Coronary artery (tissue), 2 donors: ENCODE data around the gene ANO1.

Source experiments
- DNase-seq: peaks from one replicate; pipeline ENCODE4 v3.0.0-alpha.2; 2017; ENCODE audit warnings: low spot score
- H3K27ac ChIP-seq, 2 donors: fragments of 200-600 bp; sonication (generic); one replicate each; pipeline ENCODE4 v1.5.1; 2016 to 2019
- H3K4me3 ChIP-seq: fragments of 200-600 bp; sonication (generic); 2 replicates; pipeline ENCODE4 v1.5.1; 2016; ENCODE audit warnings: mild to moderate bottlenecking, moderate library complexity
- TF ChIP-seq, protein P1 (sequence below): fragments of 200-600 bp; sonication (generic); IDR thresholded peaks from one replicate; pipeline ENCODE4 v1.5.1; 2019; ENCODE audit warnings: antibody characterized with exemption

The ANO1 gene

DNA sequence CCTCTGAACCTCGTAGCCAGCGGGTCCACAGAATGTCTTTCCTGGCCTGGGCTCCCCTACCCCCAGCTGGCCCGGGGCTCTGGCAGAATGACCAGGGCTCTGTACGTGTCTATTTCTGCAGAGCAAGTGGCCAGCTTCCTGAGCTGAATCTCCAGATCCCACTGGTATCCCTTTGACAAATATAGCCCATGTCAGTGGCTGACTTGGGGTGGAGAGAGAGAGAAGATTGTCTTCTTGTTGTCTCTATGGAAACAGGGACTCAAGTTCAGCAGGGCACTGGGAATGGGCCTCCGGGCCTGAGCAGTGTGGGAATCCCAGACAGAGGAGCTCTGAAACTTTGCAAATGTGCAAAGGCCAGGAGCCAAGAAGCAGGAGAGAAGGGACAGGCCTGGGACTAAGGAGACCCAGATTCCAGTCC, 33.9 kb downstream of the ANO1 start:
- TF ChIP-seq, protein P1, sequence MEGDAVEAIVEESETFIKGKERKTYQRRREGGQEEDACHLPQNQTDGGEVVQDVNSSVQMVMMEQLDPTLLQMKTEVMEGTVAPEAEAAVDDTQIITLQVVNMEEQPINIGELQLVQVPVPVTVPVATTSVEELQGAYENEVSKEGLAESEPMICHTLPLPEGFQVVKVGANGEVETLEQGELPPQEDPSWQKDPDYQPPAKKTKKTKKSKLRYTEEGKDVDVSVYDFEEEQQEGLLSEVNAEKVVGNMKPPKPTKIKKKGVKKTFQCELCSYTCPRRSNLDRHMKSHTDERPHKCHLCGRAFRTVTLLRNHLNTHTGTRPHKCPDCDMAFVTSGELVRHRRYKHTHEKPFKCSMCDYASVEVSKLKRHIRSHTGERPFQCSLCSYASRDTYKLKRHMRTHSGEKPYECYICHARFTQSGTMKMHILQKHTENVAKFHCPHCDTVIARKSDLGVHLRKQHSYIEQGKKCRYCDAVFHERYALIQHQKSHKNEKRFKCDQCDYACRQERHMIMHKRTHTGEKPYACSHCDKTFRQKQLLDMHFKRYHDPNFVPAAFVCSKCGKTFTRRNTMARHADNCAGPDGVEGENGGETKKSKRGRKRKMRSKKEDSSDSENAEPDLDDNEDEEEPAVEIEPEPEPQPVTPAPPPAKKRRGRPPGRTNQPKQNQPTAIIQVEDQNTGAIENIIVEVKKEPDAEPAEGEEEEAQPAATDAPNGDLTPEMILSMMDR: no peak
- H3K4me3 ChIP-seq: no peak overlapping the region
- DNase-seq: no peak
- H3K27ac ChIP-seq: peak overlapping the region in 1 of 2 donors; percentile 56

DNA sequence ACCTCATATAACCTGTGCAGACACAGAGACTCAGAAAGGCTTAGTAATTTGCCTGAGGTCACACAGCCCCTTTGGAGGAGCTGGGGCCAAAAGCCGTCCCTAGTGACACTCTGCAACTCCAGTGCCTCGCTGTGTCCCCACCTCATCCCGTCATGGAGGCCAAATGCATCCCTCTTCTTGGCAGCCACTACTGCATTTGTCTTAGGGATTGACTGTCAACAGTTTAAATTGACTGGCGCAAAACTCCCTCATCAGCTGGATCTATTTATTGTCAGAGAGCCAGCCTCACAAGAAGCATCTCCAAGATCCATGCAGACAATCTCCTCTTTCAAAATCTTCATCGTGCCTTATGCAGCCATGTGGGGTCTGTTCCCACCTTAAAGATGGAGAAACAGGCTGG, 35.7 kb downstream of the ANO1 start:
- Histone ChIP-seq H3K4me3 (no peak overlapping the region), H3K27ac (no peak overlapping the region)
- no peak for DNase-seq
- TF ChIP-seq, protein P1: no peak

DNA sequence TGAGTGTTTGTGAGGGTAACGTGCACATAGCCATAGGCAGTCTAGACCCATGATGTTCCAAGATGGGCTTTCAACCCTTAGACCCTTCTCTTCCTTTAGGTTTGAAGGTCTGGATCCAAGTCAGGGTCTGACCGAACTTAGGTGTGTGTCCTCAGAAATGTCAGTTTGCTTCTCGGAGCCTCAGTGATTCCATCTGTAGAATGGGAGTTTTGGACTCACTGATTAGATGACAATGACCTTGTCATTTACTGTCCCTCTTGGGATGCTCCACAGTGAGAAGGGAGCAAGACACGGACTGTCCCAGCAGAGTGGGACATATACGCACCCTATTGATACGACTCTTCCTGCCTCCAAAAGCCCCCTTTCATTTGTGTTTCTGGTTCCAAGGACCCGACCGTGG, 37.7 kb downstream of the ANO1 start:
- Histone ChIP-seq H3K4me3 (no peak overlapping the region), H3K27ac (no peak overlapping the region)
- DNase-seq: no peak
- TF ChIP-seq, protein P1: no peak

DNA sequence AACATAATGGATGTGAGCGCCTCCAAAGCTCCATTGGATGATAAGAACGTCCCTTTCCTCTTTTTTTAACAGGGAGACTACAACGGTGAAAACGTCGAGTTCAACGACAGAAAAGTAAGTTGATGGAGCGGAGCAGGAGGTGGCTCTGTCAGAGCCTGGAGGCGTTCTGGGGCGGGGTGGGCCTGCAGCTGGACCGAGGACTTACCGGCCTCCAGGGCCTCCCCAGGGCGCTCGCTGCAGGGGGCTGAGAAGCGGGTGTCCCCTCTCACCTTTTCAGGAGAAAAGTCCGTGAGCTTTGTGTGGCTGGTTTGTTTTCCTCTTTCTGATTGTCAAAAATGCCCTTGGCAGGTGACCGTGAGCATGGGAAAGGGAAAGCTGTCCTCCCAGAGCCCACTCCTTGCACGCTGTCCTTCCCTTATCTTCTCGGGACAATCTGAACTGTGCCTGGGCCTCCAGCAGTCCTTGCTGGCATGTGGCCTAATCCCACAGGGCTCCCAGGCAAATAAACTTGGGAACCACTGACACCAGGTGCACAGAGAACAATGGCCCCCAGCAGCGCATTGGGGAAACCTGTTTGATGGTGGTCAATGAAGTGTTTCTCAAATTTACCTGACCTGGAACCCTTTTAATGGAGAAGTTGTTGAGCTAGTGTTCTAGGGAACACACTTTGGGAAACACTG, 38.4 kb downstream of the ANO1 start:
- Histone ChIP-seq H3K4me3 (no peak overlapping the region), H3K27ac (no peak overlapping the region)
- TF ChIP-seq, protein P1: no peak
- DNase-seq: no peak

DNA sequence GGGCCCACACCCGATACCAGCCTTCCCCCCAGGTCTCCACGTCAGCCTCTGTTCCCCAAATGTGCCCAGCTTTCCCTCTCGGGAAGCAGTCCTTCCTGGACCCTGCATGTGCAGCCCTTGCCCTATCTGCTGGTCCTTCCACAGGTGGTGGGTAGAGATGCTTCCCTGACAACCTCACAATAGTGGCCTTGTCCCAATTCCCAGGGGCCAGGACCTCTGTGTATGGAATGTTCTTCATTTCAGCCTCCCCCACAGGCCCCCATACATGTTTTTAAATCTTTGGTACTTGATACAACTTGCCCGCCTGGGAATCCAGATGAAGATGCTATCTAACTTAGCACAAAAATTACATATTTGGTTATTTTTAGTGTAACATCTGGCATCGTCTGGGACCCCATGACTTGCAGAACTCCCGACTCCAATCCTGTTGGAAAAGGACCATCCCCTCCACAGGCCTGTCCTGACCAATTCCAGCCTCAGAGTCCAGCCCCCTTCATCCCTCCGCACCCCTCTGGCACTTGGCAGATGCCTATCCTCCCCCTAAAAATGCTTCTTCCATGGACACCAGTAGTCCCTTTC, 39.5 kb downstream of the ANO1 start:
- H3K4me3 ChIP-seq: no peak overlapping the region
- no peak for DNase-seq
- TF ChIP-seq, protein P1: no peak
- peak overlapping the region in 1 of 2 donors; percentile 13 for H3K27ac ChIP-seq

DNA sequence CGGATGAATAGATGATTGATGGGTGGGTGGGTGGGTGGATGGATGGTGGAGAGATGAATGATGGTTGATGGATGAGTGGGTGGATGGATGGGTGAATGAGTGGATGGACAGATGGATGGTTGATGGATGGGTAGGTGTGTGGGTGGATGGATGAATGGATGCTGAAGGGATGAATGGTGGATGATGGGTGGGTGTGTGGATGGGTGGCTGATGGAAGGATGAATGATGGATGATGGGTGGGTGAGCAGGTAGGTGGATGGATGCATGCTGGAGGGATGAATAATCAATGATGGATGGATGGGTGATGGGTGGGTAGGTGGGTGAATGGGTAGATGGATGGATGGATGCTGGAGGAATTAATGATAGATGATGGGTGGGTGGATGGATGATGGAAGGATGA, 40.5 kb downstream of the ANO1 start:
- H3K27ac ChIP-seq: peak overlapping the region in 1 of 2 donors; percentile 5
- TF ChIP-seq, protein P1: no peak
- DNase-seq: no peak
- H3K4me3 ChIP-seq: no peak overlapping the region

DNA sequence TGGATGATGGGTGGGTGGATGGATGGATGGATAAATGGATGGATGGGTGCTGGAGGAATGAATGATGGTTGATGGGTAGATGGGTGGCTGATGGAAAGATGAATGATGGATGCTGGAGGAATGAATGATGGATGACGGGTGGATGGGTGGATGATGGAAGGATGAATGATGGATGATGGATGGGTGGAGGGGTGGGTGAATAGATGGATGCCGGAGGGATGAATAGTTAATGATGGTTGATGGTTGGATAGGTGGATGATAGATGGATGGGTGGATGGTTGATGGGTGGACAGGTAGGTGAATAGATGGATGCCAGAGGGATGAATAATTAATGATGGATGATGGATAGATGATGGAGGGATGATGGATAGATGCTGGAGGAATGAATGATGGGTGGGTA, 41.4 kb downstream of the ANO1 start:
- TF ChIP-seq, protein P1: no peak
- H3K4me3 ChIP-seq: no peak overlapping the region
- peak overlapping the region in 1 of 2 donors; percentile 7 for H3K27ac ChIP-seq
- DNase-seq: no peak
